SK-N-SH (cell line): ENCODE results near the gene TSGA10. TPM values are rescaled to one million over a fixed set of nuclear protein-coding genes. Genes with fewer than 3 reads are reported as not detected.

Source experiments
- CTCF ChIA-PET: fragments of 300-600, 350-600 bp; formaldehyde crosslinking; extraction: SDS; loops from one replicate; lab custom pipeline; 2021; lab: Yijun Ruan, JAX
- POLR2A ChIA-PET: fragments of 350-600 bp; sonication (Branson Sonifier 250); formaldehyde crosslinking; extraction: SDS; loops from one replicate; lab custom pipeline; 2020; ENCODE audit warnings: antibody characterized with exemption, inconsistent platforms; lab: Yijun Ruan, JAX
- DNase-seq: peaks from one replicate; pipeline ENCODE4 v3.0.0; 2012
- H2AFZ ChIP-seq: fragments of 200-600 bp; sonication (generic); 2 replicates; pipeline ENCODE4 v1.8.1; 2016; ENCODE audit warnings: antibody characterized with exemption, mild to moderate bottlenecking, low read depth
- H3F3A ChIP-seq: fragments of 200-600 bp; sonication (generic); replicated peaks from 2 replicates; pipeline ENCODE3; 2016; ENCODE audit warnings: antibody characterized with exemption, mild to moderate bottlenecking; ENCODE audit not compliant: insufficient read depth
- H3K27ac ChIP-seq, 2 experiments: fragments of 200-500 bp in 1 of 2; fragments of 200-600 bp in 1 of 2; sonication (Bioruptor generic) in 1 of 2; sonication (generic), shearing (Covaris generic) in 1 of 2; 2 replicates each; pipeline versions ENCODE4 v1.5.1 to v1.6.1; 2014 to 2016; ENCODE audit warnings: low read depth in 2 of 2, inconsistent platforms in 1 of 2, low read length in 1 of 2, mild to moderate bottlenecking in 1 of 2, mixed read lengths in 1 of 2
- H3K27me3 ChIP-seq: fragments of 200-600 bp; sonication (generic), shearing (Covaris generic); 2 replicates; pipeline ENCODE4 v1.6.1; 2016; ENCODE audit warnings: mixed run types; ENCODE audit not compliant: insufficient read depth
- H3K36me3 ChIP-seq, 2 experiments: fragments of 200-500 bp in 1 of 2; fragments of 200-600 bp in 1 of 2; sonication (Bioruptor generic) in 1 of 2; sonication (generic) in 1 of 2; replicated peaks in 1 of 2; 2 replicates each; pipeline versions ENCODE3 to v1.5.1; 2014 to 2016; ENCODE audit warnings: low read length in 1 of 2, mild to moderate bottlenecking in 1 of 2; ENCODE audit not compliant: insufficient read depth in 2 of 2, control insufficient read depth in 1 of 2
- H3K4me1 ChIP-seq, 2 experiments: fragments of 200-500 bp in 1 of 2; fragments of 200-600 bp in 1 of 2; sonication (Bioruptor generic) in 1 of 2; sonication (generic), shearing (Covaris generic) in 1 of 2; 2 replicates each; pipeline versions ENCODE4 v1.5.1 to v1.6.1; 2014 to 2016; ENCODE audit warnings: low read depth in 1 of 2, low read length in 1 of 2, mixed run types in 1 of 2; ENCODE audit not compliant: insufficient read depth in 2 of 2, control insufficient read depth in 1 of 2
- H3K4me2 ChIP-seq: fragments of 200-600 bp; sonication (generic), shearing (Covaris generic); 2 replicates; pipeline ENCODE4 v1.6.1; 2017; ENCODE audit warnings: mixed run types
- H3K4me3 ChIP-seq, 2 experiments: fragments of 200-500 bp in 1 of 2; fragments of 200-600 bp in 1 of 2; sonication (Bioruptor generic) in 1 of 2; sonication (generic), shearing (Covaris generic) in 1 of 2; 2 replicates each; pipeline versions ENCODE4 v1.5.1 to v1.8.1; 2014 to 2016; ENCODE audit warnings: low read depth in 2 of 2, inconsistent platforms in 1 of 2, low read length in 1 of 2, mild to moderate bottlenecking in 1 of 2, mixed read lengths in 1 of 2, moderate library complexity in 1 of 2
- H3K79me2 ChIP-seq: fragments of 200-600 bp; sonication (generic); 2 replicates; pipeline ENCODE4 v1.8.1; 2017; ENCODE audit warnings: mild to moderate bottlenecking; ENCODE audit not compliant: insufficient read depth
- H3K9ac ChIP-seq: fragments of 200-600 bp; sonication (generic); 2 replicates; pipeline ENCODE4 v1.6.1; 2017; ENCODE audit warnings: mixed run types
- H3K9me2 ChIP-seq: fragments of 200-600 bp; sonication (generic); 2 replicates; pipeline ENCODE4 v1.6.1; 2017; ENCODE audit warnings: mixed run types
- H3K9me3 ChIP-seq: fragments of 200-600 bp; sonication (generic); 2 replicates; pipeline ENCODE4 v1.6.1; 2017; ENCODE audit warnings: mixed run types, mild to moderate bottlenecking, moderate library complexity
- H4K20me1 ChIP-seq: fragments of 200-600 bp; sonication (generic); 2 replicates; pipeline ENCODE4 v1.6.1; 2017; ENCODE audit warnings: mild to moderate bottlenecking, mixed run types; ENCODE audit not compliant: insufficient read depth
- CHD2 ChIP-seq: fragments of 150-350 bp; IDR thresholded peaks from 2 replicates; pipeline ENCODE4 v1.6.1; 2018; ENCODE audit warnings: low read length; ENCODE audit not compliant: partially characterized antibody
- CTCF ChIP-seq: fragments of 200-600 bp; sonication (generic); IDR thresholded peaks from 2 replicates; pipeline ENCODE4 v1.6.1; 2017; ENCODE audit warnings: antibody characterized with exemption, mild to moderate bottlenecking, moderate library complexity
- EP300 ChIP-seq, 2 experiments: IDR thresholded peaks; 2 replicates each; pipeline versions ENCODE4 v1.4.0 to v1.6.1; 2012; ENCODE audit warnings: borderline replicate concordance in 1 of 2, low read depth in 1 of 2, low read length in 1 of 2
- EZH2phosphoT487 ChIP-seq: fragments of 200-600 bp; sonication (generic); IDR thresholded peaks from 2 replicates; pipeline ENCODE4 v1.6.1; 2017; ENCODE audit warnings: low read depth, mixed run types, mild to moderate bottlenecking, antibody characterized with exemption, moderate library complexity, borderline replicate concordance
- FOSL2 ChIP-seq: IDR thresholded peaks from 2 replicates; pipeline ENCODE4 v1.4.0; 2012; ENCODE audit warnings: low read depth, mild to moderate bottlenecking, moderate library complexity, borderline replicate concordance
- FOXJ3 ChIP-seq: sonication (generic); formaldehyde crosslinking; IDR thresholded peaks from 2 replicates; pipeline ENCODE4 v1.5.1; 2020; ENCODE audit warnings: mild to moderate bottlenecking, missing genetic modification reagents
- FOXM1 ChIP-seq: IDR thresholded peaks from 2 replicates; pipeline ENCODE4 v1.4.0; 2012; ENCODE audit warnings: low read depth, mild to moderate bottlenecking
- GATA2 ChIP-seq: sonication (generic); formaldehyde crosslinking; IDR thresholded peaks from 2 replicates; pipeline ENCODE4 v1.5.0; 2020; ENCODE audit warnings: mild to moderate bottlenecking, missing genetic modification reagents
- IRF3 ChIP-seq: fragments of 150-350 bp; IDR thresholded peaks from 2 replicates; pipeline ENCODE4 v1.6.1; 2016; ENCODE audit warnings: mild to moderate bottlenecking, low read depth, low read length
- MAX ChIP-seq: IDR thresholded peaks from 2 replicates; pipeline ENCODE4 v1.4.0; 2012; ENCODE audit warnings: low read depth
- MEF2A ChIP-seq: IDR thresholded peaks from 2 replicates; pipeline ENCODE4 v1.4.0; 2012; ENCODE audit warnings: low read depth, borderline replicate concordance
- NRF1 ChIP-seq: IDR thresholded peaks from 2 replicates; pipeline ENCODE4 v1.6.1; 2012; ENCODE audit warnings: low read depth, mild to moderate bottlenecking, low read length
- POLR2AphosphoS5 ChIP-seq: IDR thresholded peaks from 2 replicates; pipeline ENCODE4 v1.6.1; 2012; ENCODE audit warnings: low read depth, low read length
- RAD21 ChIP-seq: IDR thresholded peaks from 2 replicates; pipeline ENCODE4 v1.6.1; 2012; ENCODE audit warnings: mild to moderate bottlenecking, low read length
- RXRA ChIP-seq: IDR thresholded peaks from 2 replicates; pipeline ENCODE4 v1.4.0; 2012; ENCODE audit warnings: low read depth, mild to moderate bottlenecking, borderline replicate concordance
- SIN3A ChIP-seq: IDR thresholded peaks from 2 replicates; pipeline ENCODE4 v1.6.1; 2012; ENCODE audit warnings: low read depth, mild to moderate bottlenecking, low read length, moderate library complexity, borderline replicate concordance
- SMC3 ChIP-seq: IDR thresholded peaks from 2 replicates; pipeline ENCODE4 v1.6.1; 2012; ENCODE audit warnings: low read depth, low read length, improper control_type of control experiment
- TEAD4 ChIP-seq: IDR thresholded peaks from 2 replicates; pipeline ENCODE4 v1.4.0; 2012; ENCODE audit warnings: mild to moderate bottlenecking, borderline replicate concordance; ENCODE audit not compliant: insufficient read depth
- USF1 ChIP-seq: IDR thresholded peaks from 2 replicates; pipeline ENCODE4 v1.4.0; 2012; ENCODE audit warnings: low read depth, borderline replicate concordance
- YY1 ChIP-seq: IDR thresholded peaks from 2 replicates; pipeline ENCODE4 v1.4.0; 2012; ENCODE audit warnings: low read depth, mild to moderate bottlenecking
- WGBS: methylation state at CpG from one replicate; pipeline ENCODE4 v1.1.6; 2017; ENCODE audit warnings: low lambda C conversion rate; 5-methylcytosine and 5-hydroxymethylcytosine counted together
- polyA plus RNA-seq, 3 experiments: library from polyadenylated mRNA; depleted of rRNA; stranded (reverse); fragments of >200 nt; gene quantifications; 2 replicates each; pipeline ENCODE4 v1.2.3, GENCODE V29; 2012

Gene TSGA10
- polyA plus RNA-seq, 1 of the 3 experiments (the other 2 are of a cell fraction) = 1.8 TPM

- no peak for DNase-seq
- no peaks in the 10 kb centered on the region for H3K4me1 ChIP-seq
These were observed 47.8 kb downstream of the TSGA10 start for GRCh38 chr2:99106913-99107312.

More at GRCh38 chr2:99106913-99107312, 47.8 kb downstream of the TSGA10 start:
- POLR2A ChIA-PET = no interaction called here
- Histone ChIP-seq H3K4me3 (no peak overlapping the region), H3K27ac (no peak overlapping the region), H3K9me2 (no peaks in the 10 kb centered on the region), H3K36me3 (no peaks in the 10 kb centered on the region), H4K20me1 (no peaks in the 10 kb centered on the region), H3K79me2 (no peaks in the 10 kb centered on the region), H2AFZ (no peak overlapping the region), H3K9ac (no peak overlapping the region), H3K27me3 (no peaks in the 10 kb centered on the region), H3F3A (no peaks in the 10 kb centered on the region), H3K9me3 (no peaks in the 10 kb centered on the region), H3K4me2 (no peak overlapping the region)
- TF ChIP-seq CTCF = no peak
- no peak for TF ChIP-seq EP300 (IDR thresholded peaks at IDR 0.05; ENCODE audit: borderline replicate concordance in 1 of 2, low read depth in 1 of 2, low read length in 1 of 2)
- no peak for TF ChIP-seq YY1
- no peak for TF ChIP-seq GATA2 (CRISPR knock-in tag)
- TF ChIP-seq CHD2 = no peak
- no peak for TF ChIP-seq POLR2AphosphoS5
- TF ChIP-seq SMC3 = no peak
- no peak for TF ChIP-seq MAX
- TF ChIP-seq TEAD4 = no peak
- TF ChIP-seq MEF2A = no peak
- no peak for TF ChIP-seq RAD21
- no peak for TF ChIP-seq SIN3A
- no peak for TF ChIP-seq FOSL2
- TF ChIP-seq FOXM1 = no peak
- TF ChIP-seq RXRA = no peak
- TF ChIP-seq FOXJ3 = no peak
- no peak for TF ChIP-seq IRF3
- no peak for TF ChIP-seq NRF1
- TF ChIP-seq EZH2phosphoT487 = no peak
- no peak for TF ChIP-seq USF1
- WGBS = 39% methylated on average over 2 of the region's 2 CpGs
- CTCF ChIA-PET = no interaction called here
